Muscle of arm (tissue), 14 donors: ENCODE results near the gene SV2A. TPM values are rescaled to one million over a fixed set of nuclear protein-coding genes. Genes with fewer than 3 reads are reported as not detected.
"Not testable (repeated sequence)": the region's sequence is repeated elsewhere in the genome, so short reads cannot be mapped to it uniquely, and the experiment has no call there.

ENCODE experiments used
- DNase-seq: peaks from one replicate; pipeline ENCODE4 v3.0.0-alpha.2; 2013
- long read RNA-seq, 11 donors: transcript quantifications; one replicate each; lab custom pipeline, GENCODE V29; 2026
- polyA plus RNA-seq, 12 donors: library from polyadenylated mRNA; unstranded; fragments of 120-200 nt; gene quantifications; one replicate each; pipeline ENCODE4 v1.2.1, GENCODE V29; 2013; ENCODE audit not compliant: insufficient read length in 12 of 12

The SV2A gene, protein sequence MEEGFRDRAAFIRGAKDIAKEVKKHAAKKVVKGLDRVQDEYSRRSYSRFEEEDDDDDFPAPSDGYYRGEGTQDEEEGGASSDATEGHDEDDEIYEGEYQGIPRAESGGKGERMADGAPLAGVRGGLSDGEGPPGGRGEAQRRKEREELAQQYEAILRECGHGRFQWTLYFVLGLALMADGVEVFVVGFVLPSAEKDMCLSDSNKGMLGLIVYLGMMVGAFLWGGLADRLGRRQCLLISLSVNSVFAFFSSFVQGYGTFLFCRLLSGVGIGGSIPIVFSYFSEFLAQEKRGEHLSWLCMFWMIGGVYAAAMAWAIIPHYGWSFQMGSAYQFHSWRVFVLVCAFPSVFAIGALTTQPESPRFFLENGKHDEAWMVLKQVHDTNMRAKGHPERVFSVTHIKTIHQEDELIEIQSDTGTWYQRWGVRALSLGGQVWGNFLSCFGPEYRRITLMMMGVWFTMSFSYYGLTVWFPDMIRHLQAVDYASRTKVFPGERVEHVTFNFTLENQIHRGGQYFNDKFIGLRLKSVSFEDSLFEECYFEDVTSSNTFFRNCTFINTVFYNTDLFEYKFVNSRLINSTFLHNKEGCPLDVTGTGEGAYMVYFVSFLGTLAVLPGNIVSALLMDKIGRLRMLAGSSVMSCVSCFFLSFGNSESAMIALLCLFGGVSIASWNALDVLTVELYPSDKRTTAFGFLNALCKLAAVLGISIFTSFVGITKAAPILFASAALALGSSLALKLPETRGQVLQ
- polyA plus RNA-seq = 1 to 10 TPM in 11 of 12 donors, not detected in 1; 2.2 to 5.4 (median 3.9) TPM
- long read RNA-seq, donor 1, full-length matches to known transcripts = 2 of 2 reads
- long read RNA-seq, donor 1, partial matches to known transcripts = 0 of 2 reads
- long read RNA-seq, donor 1, other reads (novel, unspliced or antisense) = 0 of 2 reads
- long read RNA-seq, donor 2, full-length matches to known transcripts = 2 of 2 reads
- long read RNA-seq, donor 2, partial matches to known transcripts = 0 of 2 reads
- long read RNA-seq, donor 2, other reads (novel, unspliced or antisense) = 0 of 2 reads
- long read RNA-seq, donor 3 = 0 reads
- long read RNA-seq, donor 4 = 0 reads
- long read RNA-seq, donor 5 = 0 reads
- long read RNA-seq, donor 6 = 0 reads
- long read RNA-seq, donor 7 = 0 reads
- long read RNA-seq, donor 8 = 0 reads
- long read RNA-seq, donor 9 = 0 reads
- long read RNA-seq, donor 10, full-length matches to known transcripts = 1 of 1 reads
- long read RNA-seq, donor 10, partial matches to known transcripts = 0 of 1 reads
- long read RNA-seq, donor 10, other reads (novel, unspliced or antisense) = 0 of 1 reads
- long read RNA-seq, donor 11, partial matches to known transcripts = 8 of 8 reads
- long read RNA-seq, donor 11, other reads (novel, unspliced or antisense) = 0 of 8 reads

- peak; percentile 56 for DNase-seq
Measured at GRCh38 chr1:149917571-149918144, at the start of gene SV2A. Gene SV2A, minus strand, starts transcription at chr1:149917844. Its CDS starts 4,004 bp downstream, at chr1:149913840.

- no peak for DNase-seq
Measured at GRCh38 chr1:149967041-149967440, 49.4 kb upstream of the SV2A start.

GRCh38 chr1:149966405-149966804, 48.8 kb upstream of the SV2A start:
- no peak for DNase-seq

DNA sequence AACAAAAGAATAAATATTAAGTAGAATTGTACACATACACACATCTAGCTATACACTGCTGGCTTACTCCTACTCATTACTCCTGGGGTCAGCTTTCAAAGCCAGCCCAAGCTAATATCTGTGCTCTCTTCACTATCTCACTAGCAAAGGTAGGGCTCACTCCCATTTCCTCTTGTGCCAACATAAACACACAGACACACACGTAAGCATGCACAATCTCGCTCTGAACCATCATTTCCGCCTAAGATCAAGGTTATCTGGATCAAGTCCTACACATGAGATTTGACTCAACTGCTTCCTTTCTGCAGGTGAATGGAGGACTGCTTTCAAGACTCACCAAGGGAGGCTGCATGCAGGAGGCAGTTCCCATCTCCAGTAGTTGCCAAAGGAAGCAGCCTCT, 47.8 kb upstream of the SV2A start:
- no peak for DNase-seq

GRCh38 chr1:149963358-149963757, 45.7 kb upstream of the SV2A start:
- DNase-seq = no peak

- no peak for DNase-seq
Measured at GRCh38 chr1:149962736-149963135, 45.1 kb upstream of the SV2A start.

GRCh38 chr1:149962039-149962647, 44.5 kb upstream of the SV2A start:
- DNase-seq = peak; percentile 76

DNA sequence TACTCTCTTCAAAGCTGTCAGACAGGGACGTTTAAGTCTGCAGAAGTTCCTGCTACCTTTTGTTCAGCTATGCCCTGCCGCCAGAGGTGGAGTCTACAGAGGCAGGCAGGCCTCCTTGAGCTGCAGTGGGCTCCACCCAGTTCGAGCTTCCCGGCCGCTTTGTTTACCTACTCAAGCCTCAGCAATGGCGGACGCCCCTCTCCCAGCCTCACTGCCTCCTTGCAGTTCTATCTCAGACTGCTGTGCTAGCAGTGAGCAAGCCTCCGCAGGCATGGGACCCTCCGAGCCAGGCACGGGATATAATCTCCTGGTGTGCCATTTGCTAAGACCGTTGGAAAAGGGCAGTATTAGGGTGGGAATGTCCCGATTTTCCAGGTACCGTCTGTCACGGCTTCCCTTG, 39.9 kb upstream of the SV2A start:
- DNase-seq = not testable (repeated sequence)

DNA sequence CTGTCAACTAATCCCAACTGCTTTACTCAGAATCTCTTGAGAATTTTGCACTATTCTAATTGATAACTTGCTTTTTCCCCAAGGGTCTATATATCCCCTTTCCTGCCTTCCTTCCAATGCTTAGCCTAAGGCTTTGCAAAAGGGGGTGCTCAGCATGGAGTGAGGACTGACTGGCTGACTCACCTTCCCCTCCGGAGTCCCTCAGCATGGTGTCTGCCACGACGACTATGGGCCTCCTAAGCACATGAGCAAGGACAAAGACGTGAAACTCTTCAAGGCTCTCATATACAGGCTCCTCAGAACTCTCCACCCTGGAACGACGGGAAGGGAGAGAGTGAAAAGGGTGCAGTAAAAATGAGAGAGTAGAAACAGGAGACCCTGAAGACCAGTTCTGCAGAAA, 32.3 kb upstream of the SV2A start:
- DNase-seq = no peak

- DNase-seq = no peak
Measured at GRCh38 chr1:149945206-149945605, 27.6 kb upstream of the SV2A start.

DNA sequence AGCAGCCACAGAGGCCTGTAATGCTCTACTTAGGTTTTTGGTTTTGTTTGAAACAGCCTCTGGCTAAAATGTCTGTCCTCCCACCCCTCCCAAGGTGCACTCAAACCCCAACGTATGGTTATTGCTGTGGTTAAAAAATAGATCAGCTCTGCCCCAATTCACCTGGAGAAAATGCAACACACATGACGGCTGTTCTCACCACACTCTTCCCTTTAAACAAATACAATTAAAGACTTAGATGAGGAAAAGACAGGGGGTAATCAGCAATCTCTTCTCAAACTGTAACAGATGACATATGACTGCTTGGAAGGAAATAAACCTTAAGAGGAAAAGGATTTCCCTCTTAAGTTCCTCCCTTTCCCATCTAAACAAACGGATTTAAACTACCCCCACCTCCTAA, 25.2 kb upstream of the SV2A start:
- DNase-seq = no peak

- DNase-seq = peak; percentile 55
Measured at GRCh38 chr1:149942207-149942606, 24.6 kb upstream of the SV2A start.

DNA sequence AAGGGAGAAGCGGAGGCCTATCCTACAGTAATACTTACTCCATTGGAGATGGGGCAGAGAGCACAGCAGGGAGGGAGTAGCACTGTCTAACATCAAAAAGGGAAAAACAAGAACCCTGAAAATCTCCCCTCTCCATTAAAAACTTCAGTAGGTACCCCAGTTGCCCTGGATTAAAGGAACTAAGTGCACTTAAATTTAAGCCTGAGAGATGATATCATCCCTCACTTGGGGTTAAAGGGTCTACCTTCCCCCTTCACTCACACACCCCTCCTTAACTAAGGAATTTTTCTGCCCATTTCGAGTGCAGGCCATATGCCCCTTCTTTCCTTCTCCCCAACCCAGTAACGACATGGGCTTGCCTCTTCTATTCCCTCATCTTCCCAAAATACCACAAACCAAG, 22.8 kb upstream of the SV2A start:
- DNase-seq = no peak

DNA sequence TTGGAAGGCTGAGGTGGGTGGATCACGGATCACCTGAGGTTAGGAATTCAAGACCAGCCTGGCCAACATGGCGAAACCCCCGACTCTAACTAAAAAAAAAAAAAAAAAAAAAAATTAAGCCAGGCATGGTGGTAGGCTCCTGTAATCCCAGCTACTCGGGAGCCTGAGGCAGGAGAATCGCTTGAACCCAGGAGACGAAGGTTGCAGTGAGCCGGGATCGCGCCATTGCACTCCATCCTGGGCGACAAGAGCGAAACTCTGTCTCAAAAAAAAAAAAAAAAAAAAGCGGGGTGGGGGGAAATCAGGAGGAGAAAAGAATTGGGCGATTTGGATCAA, 21.0 kb upstream of the SV2A start:
- not testable (repeated sequence) for DNase-seq

DNA sequence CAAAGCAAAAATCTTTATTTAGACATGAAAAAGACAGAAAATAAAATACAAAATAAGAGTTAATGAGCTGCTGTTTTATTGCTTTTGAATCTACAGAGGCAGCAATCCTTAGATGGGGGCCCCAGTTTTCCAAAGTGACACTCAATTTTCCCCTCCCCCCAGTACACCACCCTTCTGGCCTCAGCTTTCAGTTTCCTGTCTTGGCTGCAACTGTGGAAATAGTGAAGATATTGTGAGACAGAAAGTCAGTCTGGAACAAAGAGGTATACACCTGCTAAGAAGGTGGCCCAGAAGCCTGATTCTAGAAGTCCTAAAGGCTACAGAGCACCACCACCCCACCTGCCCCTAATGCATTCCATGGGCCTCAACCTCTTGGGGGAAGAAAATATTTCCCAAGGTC, 20.1 kb upstream of the SV2A start:
- DNase-seq = peak; percentile 59

DNA sequence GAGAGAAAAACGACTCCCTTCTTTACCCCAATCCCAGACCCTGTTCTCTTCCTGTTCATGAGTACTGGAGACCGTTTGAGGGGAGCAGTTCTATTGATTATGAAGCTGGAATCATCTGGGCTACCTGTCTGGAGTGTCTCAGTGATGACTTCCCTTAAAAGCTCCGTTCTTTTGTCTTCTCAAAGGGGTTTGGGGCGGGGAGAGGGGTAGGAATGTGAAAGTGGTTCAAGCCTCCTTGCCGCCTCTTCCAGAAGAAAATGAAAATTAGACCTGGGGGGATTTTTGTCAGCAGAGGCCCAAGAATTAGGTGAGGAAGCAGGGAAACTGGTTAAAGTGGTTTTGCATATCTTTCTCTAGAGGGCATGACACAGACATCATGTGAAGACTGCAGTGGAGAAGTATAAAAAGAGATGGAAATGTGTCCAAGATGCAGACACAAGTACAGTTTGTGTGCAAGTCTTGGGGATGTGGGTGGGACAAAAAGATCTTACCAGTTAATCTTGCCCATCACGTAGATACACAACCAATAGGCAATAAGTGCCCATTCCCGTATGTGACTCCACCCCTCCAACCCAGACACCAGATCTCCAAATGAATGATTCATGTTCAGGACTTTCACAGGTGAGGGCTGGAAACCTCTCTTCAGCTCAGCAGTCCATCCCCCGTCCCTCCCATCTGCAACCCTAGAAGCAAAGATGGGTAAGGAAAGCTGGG, 19.5 kb upstream of the SV2A start:
- peak; percentile 41 for DNase-seq

DNA sequence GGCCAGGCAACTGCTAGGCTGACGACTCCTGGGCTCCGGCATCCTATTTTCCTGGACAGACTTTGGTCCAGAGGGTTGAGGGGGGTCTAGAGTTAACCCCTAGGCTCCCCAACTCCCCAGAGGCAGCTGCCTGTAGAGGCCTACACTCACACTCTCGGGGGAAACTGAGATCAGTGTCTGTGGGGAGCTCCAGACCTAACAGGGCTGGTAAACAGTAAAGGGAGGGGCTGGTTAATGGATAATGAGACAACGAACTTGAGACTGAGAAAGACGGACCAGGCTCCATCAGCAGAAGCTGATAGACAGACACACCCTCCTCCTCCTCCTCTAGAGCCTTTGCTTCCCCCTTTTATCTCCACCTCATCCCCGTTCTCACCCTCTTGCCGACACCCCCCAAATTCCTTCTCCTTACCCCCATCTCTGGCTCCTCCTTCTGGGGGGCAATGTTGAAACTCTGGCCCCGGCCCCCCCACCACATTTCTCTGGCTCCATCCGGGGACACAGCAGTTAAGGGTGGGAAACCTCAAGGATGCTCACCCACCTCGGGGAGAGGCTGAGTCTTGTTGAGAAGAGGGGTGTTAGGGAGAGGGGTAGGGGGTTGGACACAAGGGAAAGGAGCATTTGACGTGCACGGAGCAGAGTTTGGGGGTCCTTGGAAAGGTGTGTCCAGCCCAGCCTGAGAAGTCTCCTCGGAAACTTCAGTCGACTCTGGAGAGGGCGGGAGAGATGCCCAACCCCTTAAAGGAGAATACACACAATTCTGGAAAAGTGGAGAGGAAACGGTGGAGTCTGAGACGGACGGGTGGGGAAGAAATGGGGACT, 18.7 kb upstream of the SV2A start, which contains the start of gene MTMR11:
Gene MTMR11 (minus strand): TSS at position 710 of the 822 bp plus-strand sequence. CDS start 232 bp downstream, at position 478.
- DNase-seq = peak; percentile 75

- DNase-seq = no peak
Measured at GRCh38 chr1:149934356-149934755, 16.7 kb upstream of the SV2A start.

- DNase-seq = no peak
Measured at GRCh38 chr1:149933208-149933607, 15.6 kb upstream of the SV2A start.
